HEK293 (cell line): Measurements from ENCODE around the gene DST.
A peak's percentile ranks its signal among the peaks of the same experiment; 100 is the strongest.

Experiments
- CTCF ChIA-PET: fragments of 350-600 bp; formaldehyde crosslinking; extraction: SDS; loops from one replicate; lab custom pipeline; 2021; ENCODE audit warnings: antibody characterized with exemption; lab: Yijun Ruan, JAX
- POLR2A ChIA-PET: fragments of 300-600 bp; formaldehyde crosslinking; extraction: SDS; loops from one replicate; lab custom pipeline; 2020; ENCODE audit warnings: antibody characterized with exemption, inconsistent platforms; lab: Yijun Ruan, JAX
- H3K27ac ChIP-seq: fragments of 200-500 bp; sonication (Bioruptor generic); 2 replicates; pipeline ENCODE4 v1.5.1; 2014; ENCODE audit warnings: low read depth, low read length, control low read depth, inconsistent platforms; ENCODE audit errors: extremely low read depth
- H3K36me3 ChIP-seq, 2 experiments: fragments of 200-500 bp in 1 of 2; sonication (Bioruptor generic) in 1 of 2; 1 replicate in 1 of 2; 2 replicates in 1 of 2; pipeline ENCODE4 v1.5.1; 2014 to 2017; ENCODE audit warnings: inconsistent platforms in 2 of 2, low read length in 2 of 2; ENCODE audit not compliant: control insufficient read depth in 2 of 2, insufficient read depth in 1 of 2
- H3K4me1 ChIP-seq: fragments of 200-500 bp; sonication (Bioruptor generic); 2 replicates; pipeline ENCODE4 v1.5.1; 2014; ENCODE audit warnings: mild to moderate bottlenecking, low read length, inconsistent platforms; ENCODE audit not compliant: control insufficient read depth, insufficient read depth
- H3K4me3 ChIP-seq: 2 replicates; pipeline ENCODE4 v1.5.1; 2011; ENCODE audit warnings: low read depth, mild to moderate bottlenecking, control low read depth, low read length, moderate library complexity
- H3K9me3 ChIP-seq: fragments of 200-500 bp; sonication (Bioruptor generic); 2 replicates; pipeline ENCODE4 v1.5.1; 2014; ENCODE audit warnings: low read depth, low read length, inconsistent platforms; ENCODE audit not compliant: control insufficient read depth, insufficient read depth
- ATF2 ChIP-seq: fragments of 450-650 bp; formaldehyde crosslinking; IDR thresholded peaks from 2 replicates; pipeline ENCODE4 v1.5.1; 2016; ENCODE audit warnings: missing biosample characterization, missing genetic modification characterization, low read depth
- GLIS1 ChIP-seq: fragments of 450-650 bp; formaldehyde crosslinking; IDR thresholded peaks from 2 replicates; pipeline ENCODE4 v1.5.1; 2016; ENCODE audit warnings: missing biosample characterization, missing genetic modification characterization
- GLIS2 ChIP-seq: fragments of 450-650 bp; formaldehyde crosslinking; IDR thresholded peaks from 2 replicates; pipeline ENCODE4 v1.5.1; 2016; ENCODE audit warnings: missing biosample characterization, missing genetic modification characterization
- IKZF3 ChIP-seq: fragments of 450-650 bp; IDR thresholded peaks from 2 replicates; pipeline ENCODE4 v1.5.0; 2018; ENCODE audit warnings: missing biosample characterization, mild to moderate bottlenecking, missing genetic modification characterization, moderate library complexity
- KLF1 ChIP-seq: fragments of 450-650 bp; formaldehyde crosslinking; IDR thresholded peaks from 2 replicates; pipeline ENCODE4 v1.5.1; 2016; ENCODE audit warnings: missing biosample characterization, missing genetic modification characterization
- KLF8 ChIP-seq: fragments of 450-650 bp; formaldehyde crosslinking; IDR thresholded peaks from 2 replicates; pipeline ENCODE4 v1.5.1; 2016; ENCODE audit warnings: missing biosample characterization, missing genetic modification characterization
- PATZ1 ChIP-seq: fragments of 450-650 bp; formaldehyde crosslinking; IDR thresholded peaks from 2 replicates; pipeline ENCODE4 v1.5.1; 2016; ENCODE audit warnings: missing biosample characterization, missing genetic modification characterization
- SP7 ChIP-seq: fragments of 450-650 bp; formaldehyde crosslinking; IDR thresholded peaks from 2 replicates; pipeline ENCODE4 v1.5.1; 2016; ENCODE audit warnings: missing biosample characterization, missing genetic modification characterization
- ZBTB17 ChIP-seq: fragments of 450-650 bp; formaldehyde crosslinking; IDR thresholded peaks from 2 replicates; pipeline ENCODE4 v1.5.1; 2016; ENCODE audit warnings: missing biosample characterization, missing genetic modification characterization
- ZBTB8A ChIP-seq: fragments of 450-650 bp; formaldehyde crosslinking; IDR thresholded peaks from 2 replicates; pipeline ENCODE4 v1.5.1; 2016; ENCODE audit warnings: missing biosample characterization, missing genetic modification characterization
- ZFHX2 ChIP-seq: fragments of 450-650 bp; formaldehyde crosslinking; conservative IDR thresholded peaks from 2 replicates; pipeline ENCODE4 v1.5.1; 2016; ENCODE audit warnings: missing biosample characterization, missing genetic modification characterization
- ZFP69B ChIP-seq: fragments of 450-650 bp; formaldehyde crosslinking; IDR thresholded peaks from 2 replicates; pipeline ENCODE4 v1.5.1; 2016; ENCODE audit warnings: missing biosample characterization, missing genetic modification characterization
- ZIC2 ChIP-seq: fragments of 450-650 bp; formaldehyde crosslinking; IDR thresholded peaks from 2 replicates; pipeline ENCODE4 v1.5.1; 2016; ENCODE audit warnings: missing biosample characterization, missing genetic modification characterization
- ZNF335 ChIP-seq: fragments of 450-650 bp; formaldehyde crosslinking; conservative IDR thresholded peaks from 2 replicates; pipeline ENCODE4 v1.5.1; 2016; ENCODE audit warnings: missing biosample characterization, missing genetic modification characterization
- ZNF366 ChIP-seq: fragments of 450-650 bp; formaldehyde crosslinking; conservative IDR thresholded peaks from 2 replicates; pipeline ENCODE4 v1.5.1; 2016; ENCODE audit warnings: missing biosample characterization, missing genetic modification characterization
- ZNF423 ChIP-seq: fragments of 450-650 bp; formaldehyde crosslinking; IDR thresholded peaks from 2 replicates; pipeline ENCODE4 v1.5.1; 2016; ENCODE audit warnings: missing biosample characterization, missing genetic modification characterization
- ZNF48 ChIP-seq: fragments of 450-650 bp; formaldehyde crosslinking; IDR thresholded peaks from 2 replicates; pipeline ENCODE4 v1.5.1; 2016; ENCODE audit warnings: missing biosample characterization, missing genetic modification characterization
- ZNF530 ChIP-seq: fragments of 450-650 bp; formaldehyde crosslinking; IDR thresholded peaks from 2 replicates; pipeline ENCODE4 v1.5.1; 2016; ENCODE audit warnings: low read depth, missing biosample characterization, missing genetic modification characterization
- ZNF558 ChIP-seq: fragments of 450-650 bp; formaldehyde crosslinking; IDR thresholded peaks from 2 replicates; pipeline ENCODE4 v1.5.1; 2016; ENCODE audit warnings: missing biosample characterization, missing genetic modification characterization
- ZNF561 ChIP-seq: fragments of 450-650 bp; IDR thresholded peaks from 2 replicates; pipeline ENCODE4 v1.5.1; 2018; ENCODE audit warnings: missing biosample characterization, missing genetic modification characterization, borderline replicate concordance
- ZNF600 ChIP-seq: fragments of 450-650 bp; formaldehyde crosslinking; IDR thresholded peaks from 2 replicates; pipeline ENCODE4 v1.5.1; 2016; ENCODE audit warnings: missing biosample characterization, missing genetic modification characterization
- ZNF629 ChIP-seq: fragments of 450-650 bp; formaldehyde crosslinking; IDR thresholded peaks from 2 replicates; pipeline ENCODE4 v1.5.1; 2017; ENCODE audit warnings: missing biosample characterization, missing genetic modification characterization
- ZNF639 ChIP-seq: fragments of 450-650 bp; formaldehyde crosslinking; IDR thresholded peaks from 2 replicates; pipeline ENCODE4 v1.5.1; 2016; ENCODE audit warnings: missing biosample characterization, missing genetic modification characterization
- ZNF660 ChIP-seq: fragments of 450-650 bp; IDR thresholded peaks from 2 replicates; pipeline ENCODE4 v1.5.1; 2018; ENCODE audit warnings: missing biosample characterization, mild to moderate bottlenecking, missing genetic modification characterization
- ZNF843 ChIP-seq: fragments of 450-650 bp; formaldehyde crosslinking; IDR thresholded peaks from 2 replicates; pipeline ENCODE4 v1.5.1; 2016; ENCODE audit warnings: missing biosample characterization, missing genetic modification characterization
- ZSCAN30 ChIP-seq: fragments of 450-650 bp; IDR thresholded peaks from 2 replicates; pipeline ENCODE4 v1.5.1; 2018; ENCODE audit warnings: missing biosample characterization, mild to moderate bottlenecking, missing genetic modification characterization, moderate library complexity
- ZXDB ChIP-seq: fragments of 450-650 bp; formaldehyde crosslinking; IDR thresholded peaks from 2 replicates; pipeline ENCODE4 v1.5.1; 2016; ENCODE audit warnings: missing biosample characterization, missing genetic modification characterization
- TF ChIP-seq, protein P1 (sequence below): fragments of 450-650 bp; formaldehyde crosslinking; IDR thresholded peaks from 2 replicates; pipeline ENCODE4 v1.5.1; 2017; ENCODE audit warnings: missing biosample characterization, missing genetic modification characterization
- TF ChIP-seq, protein P2 (sequence below): fragments of 450-650 bp; formaldehyde crosslinking; IDR thresholded peaks from 2 replicates; pipeline ENCODE4 v1.5.1; 2016; ENCODE audit warnings: missing biosample characterization, missing genetic modification characterization

DST gene

GRCh38 chr6:56551409-56552120 is 91.1 kb downstream of the DST start:
- Histone ChIP-seq H3K36me3 (no peaks in the 10 kb centered on the region; a peak in 1 of 3 replicates), H3K27ac (peak overlapping the region; percentile 74), H3K9me3 (no peaks in the 10 kb centered on the region), H3K4me1 (peaks cover 56% of the 10 kb centered on the region), H3K4me3 (no peak overlapping the region)
- ChIA-PET CTCF (interaction anchor here (0.7 to 4.8 kb wide), 8 partner anchors 9 to 258 kb away, joined by 3 to 39 read pairs (median 4); no protein-coding TSS in a partner anchor), POLR2A (no interaction called here)
- TF ChIP-seq GLIS1 (tag by site-specific recombination) (peak; percentile 75), KLF8 (0 out of 2 replicates have a peak, but pooled peaks have one; percentile 22), ZSCAN30 (no peak), ZBTB17 (tag by site-specific recombination) (no peak), ZFHX2 (no peak), KLF1 (0 out of 2 replicates have a peak, but pooled peaks have one; percentile 16), GLIS2 (0 out of 2 replicates have a peak, but pooled peaks have one; percentile 45), ZNF639 (tag by site-specific recombination) (peak; percentile 52; the same call in 1 of the 2 replicates), ZIC2 (peak; percentile 35; the same call in 1 of the 2 replicates), ZNF530 (tag by site-specific recombination) (no peak), ZXDB (tag by site-specific recombination) (peak; percentile 5; the same call in 1 of the 2 replicates), ZNF366 (tag by site-specific recombination) (peak; percentile 56), ZNF561 (0 out of 2 replicates have a peak, but pooled peaks have one; percentile 26), ZNF423 (tag by site-specific recombination) (no peak; the same call in none of the 2 replicates), IKZF3 (no peak; the same call in 1 of the 2 replicates), ZFP69B (tag by site-specific recombination) (0 out of 2 replicates have a peak, but pooled peaks have one; percentile 17), PATZ1 (tag by site-specific recombination) (peak; percentile 60; the same call in 1 of the 2 replicates), ZNF558 (tag by site-specific recombination) (peak; percentile 17; the same call in 1 of the 2 replicates), ZNF600 (0 out of 2 replicates have a peak, but pooled peaks have one; percentile 36), SP7 (tag by site-specific recombination) (peak; percentile 21; the same call in 1 of the 2 replicates), ATF2 (tag by site-specific recombination) (0 out of 2 replicates have a peak, but pooled peaks have one; percentile 29), ZNF335 (tag by site-specific recombination) (peak; percentile 49; the same call in 1 of the 2 replicates), ZNF629 (peak; percentile 68), ZNF660 (tag by site-specific recombination) (0 out of 2 replicates have a peak, but pooled peaks have one; percentile 12), ZNF843 (tag by site-specific recombination) (0 out of 2 replicates have a peak, but pooled peaks have one; percentile 27), ZBTB8A (tag by site-specific recombination) (peak; percentile 38; the same call in 1 of the 2 replicates), ZNF48 (tag by site-specific recombination) (no peak)
- TF ChIP-seq, protein P1, sequence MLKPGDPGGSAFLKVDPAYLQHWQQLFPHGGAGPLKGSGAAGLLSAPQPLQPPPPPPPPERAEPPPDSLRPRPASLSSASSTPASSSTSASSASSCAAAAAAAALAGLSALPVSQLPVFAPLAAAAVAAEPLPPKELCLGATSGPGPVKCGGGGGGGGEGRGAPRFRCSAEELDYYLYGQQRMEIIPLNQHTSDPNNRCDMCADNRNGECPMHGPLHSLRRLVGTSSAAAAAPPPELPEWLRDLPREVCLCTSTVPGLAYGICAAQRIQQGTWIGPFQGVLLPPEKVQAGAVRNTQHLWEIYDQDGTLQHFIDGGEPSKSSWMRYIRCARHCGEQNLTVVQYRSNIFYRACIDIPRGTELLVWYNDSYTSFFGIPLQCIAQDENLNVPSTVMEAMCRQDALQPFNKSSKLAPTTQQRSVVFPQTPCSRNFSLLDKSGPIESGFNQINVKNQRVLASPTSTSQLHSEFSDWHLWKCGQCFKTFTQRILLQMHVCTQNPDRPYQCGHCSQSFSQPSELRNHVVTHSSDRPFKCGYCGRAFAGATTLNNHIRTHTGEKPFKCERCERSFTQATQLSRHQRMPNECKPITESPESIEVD (tag by site-specific recombination): peak; percentile 23; the same call in 1 of the 2 replicates
- TF ChIP-seq, protein P2, sequence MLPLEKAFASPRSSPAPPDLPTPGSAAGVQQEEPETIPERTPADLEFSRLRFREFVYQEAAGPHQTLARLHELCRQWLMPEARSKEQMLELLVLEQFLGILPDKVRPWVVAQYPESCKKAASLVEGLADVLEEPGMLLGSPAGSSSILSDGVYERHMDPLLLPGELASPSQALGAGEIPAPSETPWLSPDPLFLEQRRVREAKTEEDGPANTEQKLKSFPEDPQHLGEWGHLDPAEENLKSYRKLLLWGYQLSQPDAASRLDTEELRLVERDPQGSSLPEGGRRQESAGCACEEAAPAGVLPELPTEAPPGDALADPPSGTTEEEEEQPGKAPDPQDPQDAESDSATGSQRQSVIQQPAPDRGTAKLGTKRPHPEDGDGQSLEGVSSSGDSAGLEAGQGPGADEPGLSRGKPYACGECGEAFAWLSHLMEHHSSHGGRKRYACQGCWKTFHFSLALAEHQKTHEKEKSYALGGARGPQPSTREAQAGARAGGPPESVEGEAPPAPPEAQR: no peak
